ENCODE results near the gene NTRK2.
"Not testable (repeated sequence)": the region's sequence is repeated elsewhere in the genome, so short reads cannot be mapped to it uniquely, and the experiment has no call there.

NTRK2 gene

DNA sequence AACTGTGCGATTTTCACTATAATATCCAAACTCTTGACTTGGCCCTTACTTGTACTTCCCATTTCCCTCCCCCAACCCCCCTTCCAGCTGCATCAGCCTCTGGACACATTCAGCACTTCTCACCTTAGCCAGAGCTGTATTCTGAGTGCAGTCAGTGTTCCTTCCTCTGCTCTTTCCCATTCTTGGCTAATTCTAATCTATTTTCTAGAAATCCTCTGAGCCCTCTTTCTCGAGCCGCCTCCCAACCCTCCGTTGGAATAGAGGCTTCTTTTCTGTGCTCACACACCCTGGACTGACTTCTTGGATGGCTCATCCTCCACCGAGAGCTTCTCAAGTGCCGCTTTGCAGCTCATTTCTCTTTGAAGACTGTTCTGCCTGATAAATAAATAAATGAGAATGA lies 188.8 kb downstream of the NTRK2 start:
- DNase-seq, result no peak

- DNase-seq, result no peak
These were observed 191.0 kb downstream of the NTRK2 start for GRCh38 chr9:84860249-84861115.

DNA sequence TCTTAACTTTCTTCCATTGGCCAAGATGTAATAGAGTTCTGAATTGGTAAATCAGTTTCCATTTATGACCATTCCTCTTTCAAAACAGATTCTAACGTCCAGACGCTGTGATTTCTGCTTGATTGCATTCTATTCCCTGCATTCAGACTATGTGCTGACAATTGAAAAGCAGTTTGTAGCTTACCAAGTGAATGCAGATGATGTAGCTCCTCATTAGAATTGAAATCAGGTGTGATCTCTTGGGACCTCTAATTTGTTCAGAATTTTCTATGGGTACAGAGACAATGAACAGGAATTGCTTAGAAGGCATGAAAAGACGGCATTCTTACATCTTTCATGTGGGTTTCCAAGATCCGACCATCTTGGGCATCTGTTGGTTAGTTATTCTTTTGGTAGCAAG lies 191.9 kb downstream of the NTRK2 start:
- no peak for DNase-seq

- no peak for DNase-seq
These were observed 192.8 kb downstream of the NTRK2 start for GRCh38 chr9:84862308-84862707.

- DNase-seq, result no peak
These were observed 193.3 kb downstream of the NTRK2 start for GRCh38 chr9:84862810-84863287.

GRCh38 chr9:84863372-84863771 lies 193.8 kb downstream of the NTRK2 start:
- no peak for DNase-seq

GRCh38 chr9:84866396-84867175 lies 197.1 kb downstream of the NTRK2 start:
- no peak for DNase-seq

GRCh38 chr9:84867186-84867585 lies 197.7 kb downstream of the NTRK2 start:
- no peak for DNase-seq

GRCh38 chr9:84869091-84869490 lies 199.6 kb downstream of the NTRK2 start:
- DNase-seq, result no peak

DNA sequence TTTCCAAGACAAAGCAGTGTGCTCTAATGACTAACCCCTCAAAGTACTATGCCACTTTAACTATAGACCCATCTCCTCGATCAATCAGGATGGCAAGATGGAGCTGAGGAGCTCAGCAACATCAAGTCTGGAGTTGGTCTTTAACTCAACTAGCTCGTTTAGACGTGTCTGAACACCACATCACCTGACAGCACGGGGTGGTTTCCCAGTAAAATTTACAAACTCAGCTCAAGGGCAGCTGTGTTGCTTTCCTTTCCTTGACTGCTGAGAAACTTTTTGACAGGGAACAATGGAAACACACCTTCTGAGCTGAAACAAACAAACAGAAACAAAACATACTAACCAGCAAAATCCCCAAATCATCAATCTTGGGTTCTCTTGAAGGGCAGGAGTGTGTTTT lies 202.5 kb downstream of the NTRK2 start:
- DNase-seq, result no peak

- DNase-seq, result no peak
These were observed 204.5 kb downstream of the NTRK2 start for GRCh38 chr9:84874022-84874421.

DNA sequence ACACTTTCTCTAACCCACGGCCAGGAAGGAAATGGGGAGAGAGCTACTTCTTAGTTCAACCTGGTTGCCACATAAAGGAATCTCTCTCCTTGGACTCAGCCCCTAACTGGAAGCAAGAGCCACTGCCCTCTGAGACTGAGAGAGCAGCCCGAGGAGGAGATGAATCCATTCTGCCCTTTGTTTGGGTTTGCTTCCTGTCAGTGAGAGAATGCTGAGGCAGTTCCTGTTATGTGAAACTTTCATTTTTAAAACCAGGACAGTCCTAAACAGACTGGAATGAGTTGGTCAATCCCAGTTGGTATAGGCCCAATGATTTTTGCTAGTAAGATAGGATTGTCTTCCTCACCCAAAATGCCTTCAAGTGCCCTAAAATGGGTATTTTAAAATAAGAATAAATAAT lies 205.1 kb downstream of the NTRK2 start:
- peak; percentile 1 for DNase-seq

DNA sequence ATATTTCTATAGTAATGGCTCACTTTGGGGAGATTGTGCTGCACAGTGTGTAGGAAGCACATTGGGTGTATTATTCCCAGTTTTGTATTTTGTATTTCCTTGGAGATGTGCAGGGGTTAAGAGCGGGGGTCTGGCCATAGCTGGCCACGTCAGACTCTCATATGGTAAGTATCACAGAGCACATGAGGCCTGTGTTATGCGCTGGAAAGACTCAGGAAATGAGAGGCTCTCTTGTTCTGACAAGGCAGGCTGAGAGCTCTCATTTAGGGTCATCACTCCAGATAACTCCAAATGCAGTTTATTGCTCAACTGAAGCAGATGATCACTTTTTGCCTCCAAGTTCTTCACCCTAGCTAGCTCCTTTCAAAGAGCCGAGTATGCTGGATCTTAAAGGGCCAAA lies 205.7 kb downstream of the NTRK2 start:
- DNase-seq, result no peak

DNA sequence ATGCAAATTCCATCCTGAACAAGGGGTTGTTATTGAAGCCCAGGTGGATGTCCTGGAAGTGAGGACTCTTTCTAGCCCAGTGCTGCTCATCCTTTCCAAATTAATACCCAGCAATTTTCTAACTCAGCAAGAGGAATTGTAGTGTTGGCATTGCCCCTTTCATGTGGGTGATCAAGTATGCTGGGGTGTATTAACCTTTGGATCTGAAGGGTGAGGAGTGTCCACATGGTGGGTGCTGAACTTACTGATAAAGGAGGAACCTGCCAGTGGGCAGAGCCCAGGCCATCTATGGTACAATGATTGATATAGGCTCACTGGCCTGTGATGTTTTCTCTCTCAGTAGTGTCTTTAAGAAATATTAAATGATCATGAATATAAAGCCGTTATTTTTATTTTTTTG lies 210.1 kb downstream of the NTRK2 start:
- no peak for DNase-seq

DNA sequence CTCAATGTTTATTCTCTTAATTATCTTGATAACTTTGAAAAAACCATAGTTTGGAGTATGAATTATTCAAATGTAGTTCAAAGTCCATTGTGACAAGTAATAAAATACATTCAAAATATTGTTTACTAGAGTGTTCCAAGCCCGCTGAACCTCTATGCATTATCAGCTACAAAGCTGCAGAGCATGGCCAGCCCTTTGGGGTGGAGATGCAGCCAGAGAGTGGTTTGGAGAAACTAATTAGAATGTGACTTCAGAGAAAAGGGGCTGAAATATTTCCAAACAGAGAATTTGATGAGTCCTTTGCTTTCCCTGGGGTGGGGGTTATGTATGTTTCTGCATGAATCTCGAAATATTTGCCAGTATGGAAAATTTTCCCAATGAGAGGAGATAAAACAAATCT lies 211.3 kb downstream of the NTRK2 start:
- DNase-seq, result no peak

- DNase-seq, result no peak
These were observed 217.3 kb downstream of the NTRK2 start for GRCh38 chr9:84886866-84887265.

- no peak for DNase-seq
These were observed 222.4 kb downstream of the NTRK2 start for GRCh38 chr9:84891924-84892323.

DNA sequence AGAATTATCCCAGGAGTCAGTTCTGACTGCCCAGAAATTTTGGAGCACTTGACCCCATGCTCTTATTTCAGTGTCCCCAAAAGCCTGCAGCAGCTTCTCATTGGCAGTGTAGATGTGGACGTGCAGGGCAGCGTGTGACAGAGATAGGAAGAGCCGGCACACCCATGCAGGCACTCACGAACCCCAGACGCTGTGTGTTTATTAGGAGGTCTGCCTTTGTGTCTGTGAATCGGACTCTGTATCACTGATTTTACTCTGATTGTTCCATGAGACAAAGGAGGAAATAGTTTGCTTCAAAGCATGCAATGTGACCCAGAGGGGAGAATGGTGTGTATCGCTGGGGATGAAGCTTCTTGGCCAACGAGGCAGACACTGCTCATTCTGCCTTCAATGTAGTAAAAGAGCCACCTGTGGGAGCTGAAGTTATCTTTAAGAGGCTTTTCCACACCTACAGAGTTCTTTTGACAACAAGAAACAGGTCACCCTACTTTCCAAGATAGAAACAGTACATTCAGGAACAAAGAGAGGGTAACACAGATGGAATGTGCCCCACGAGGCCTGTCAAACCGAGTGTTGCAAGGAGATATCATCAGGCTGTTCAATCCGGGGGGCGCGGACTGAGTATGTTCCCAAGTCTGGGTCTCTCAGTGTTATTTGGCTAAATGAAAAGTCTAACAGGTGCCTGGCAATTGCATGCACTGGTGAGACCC lies 224.0 kb downstream of the NTRK2 start:
- no peak for DNase-seq

GRCh38 chr9:84894859-84895258 lies 225.3 kb downstream of the NTRK2 start:
- DNase-seq, result no peak

DNA sequence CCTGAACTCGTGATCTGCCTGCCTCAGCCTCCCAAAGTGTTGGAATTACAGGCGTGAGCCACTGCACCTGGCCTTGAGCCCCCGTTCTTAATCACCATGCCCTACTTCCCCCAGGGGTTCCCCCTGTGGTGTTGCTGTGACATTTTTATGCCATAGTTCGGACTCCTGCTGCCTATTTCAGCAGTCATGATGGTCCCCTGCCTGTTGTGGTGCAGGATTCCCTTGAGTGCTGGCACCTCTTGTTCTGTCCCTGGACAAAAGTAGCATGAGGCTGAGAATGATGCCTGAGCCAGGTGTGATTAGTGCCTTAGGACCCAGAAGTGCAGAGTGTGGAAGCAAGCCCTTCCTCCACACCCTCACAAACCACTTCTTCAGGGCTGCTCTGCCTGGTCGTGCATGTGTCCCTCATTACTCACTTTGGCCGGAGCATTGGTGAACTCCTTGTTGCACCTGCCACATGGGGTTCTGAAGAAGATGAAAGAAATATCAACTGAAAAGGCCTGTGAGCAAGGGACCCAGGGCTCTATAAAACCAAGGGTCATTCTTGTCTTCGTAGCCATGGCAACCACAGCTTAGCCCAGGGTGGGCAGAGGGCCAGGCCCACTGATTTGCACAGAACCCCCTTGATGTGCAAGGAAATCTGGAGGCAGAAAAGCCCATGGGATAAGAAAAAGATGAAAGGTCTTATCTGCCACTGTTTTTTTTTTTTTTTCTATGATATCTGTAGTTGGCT lies 228.0 kb downstream of the NTRK2 start:
- DNase-seq, result no peak

- DNase-seq, result no peak
These were observed 228.7 kb downstream of the NTRK2 start for GRCh38 chr9:84898188-84898587.

- DNase-seq, result not testable (repeated sequence)
These were observed 229.1 kb downstream of the NTRK2 start for GRCh38 chr9:84898618-84899017.

DNA sequence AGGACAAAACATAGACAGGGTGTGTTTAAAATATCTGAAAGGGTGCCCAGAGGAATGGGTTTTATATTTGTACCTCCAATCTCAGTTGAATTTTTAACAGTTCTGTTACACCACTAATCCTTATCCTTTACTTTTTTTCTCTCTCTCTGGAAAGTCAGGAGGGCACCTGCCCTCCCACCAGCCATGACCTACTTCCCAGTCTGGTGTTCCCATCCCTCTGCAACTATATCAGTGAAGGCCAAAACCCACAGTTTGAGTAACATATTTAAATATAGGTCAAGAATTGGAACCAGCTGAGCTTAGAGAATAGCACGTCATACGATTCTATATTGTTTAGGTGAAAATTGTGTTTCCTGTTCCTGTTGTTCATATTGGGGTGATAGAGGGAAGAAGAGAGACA lies 229.8 kb downstream of the NTRK2 start:
- no peak for DNase-seq
